ENCODE results near the gene UPK2.

Gene UPK2

GRCh38 chr11:118956094-118956846, at the start of gene UPK2:
Gene UPK2, plus strand, starts transcription at chr11:118956298. Its CDS starts 53 bp downstream, at chr11:118956351.
- peak; percentile 83 for DNase-seq

- peak; percentile 85 for DNase-seq
These were observed 48.8 kb upstream of the UPK2 start for GRCh38 chr11:118907051-118908042.

GRCh38 chr11:118908264-118908663, 47.8 kb upstream of the UPK2 start:
- no peak for DNase-seq

GRCh38 chr11:118908901-118909618, 47.0 kb upstream of the UPK2 start:
- DNase-seq = peak; percentile 97

GRCh38 chr11:118909619-118910308, 46.3 kb upstream of the UPK2 start:
- no peak for DNase-seq

GRCh38 chr11:118910309-118911112, 45.6 kb upstream of the UPK2 start:
- DNase-seq = no peak

- DNase-seq = peak; percentile 51
These were observed 44.8 kb upstream of the UPK2 start for GRCh38 chr11:118911113-118911879.

GRCh38 chr11:118911880-118912741, 44.0 kb upstream of the UPK2 start:
- DNase-seq = peak; percentile 86

GRCh38 chr11:118912742-118913410, 43.2 kb upstream of the UPK2 start:
- DNase-seq = peak; percentile 41

- peak; percentile 41 for DNase-seq
These were observed 42.5 kb upstream of the UPK2 start for GRCh38 chr11:118913411-118914125.

- peak; percentile 86 for DNase-seq
These were observed 41.8 kb upstream of the UPK2 start for GRCh38 chr11:118914178-118914918.

- DNase-seq = no peak
These were observed 41.1 kb upstream of the UPK2 start for GRCh38 chr11:118914987-118915386.

- DNase-seq = no peak
These were observed 40.7 kb upstream of the UPK2 start for GRCh38 chr11:118915396-118915795.

- DNase-seq = peak; percentile 59
These were observed 39.9 kb upstream of the UPK2 start for GRCh38 chr11:118915941-118916841.

- peak; percentile 98 for DNase-seq
These were observed 39.2 kb upstream of the UPK2 start for GRCh38 chr11:118916842-118917388.

- DNase-seq = peak; percentile 98
These were observed 38.5 kb upstream of the UPK2 start for GRCh38 chr11:118917481-118918127.
